Activated T-cell treated with anti-CD3 and anti-CD28 coated beads, Interleukin-2, amount 50 U/mL, for 4 hours (primary cell): ENCODE results near the gene GABBR1. TPM values are rescaled to one million over a fixed set of nuclear protein-coding genes. Genes with fewer than 3 reads are reported as not detected.
"Not testable (repeated sequence)": the region's sequence is repeated elsewhere in the genome, so short reads cannot be mapped to it uniquely, and the experiment has no call there.

Experiments used
- ATAC-seq, 2 donors: fragments of 200-7000 bp; cut with Tn5 transposase; one replicate each; pipeline ENCODE4 v1.10.0; 2021
- DNase-seq: peaks from one replicate; pipeline ENCODE4 v3.0.0-alpha.2; 2020
- H3K27me3 Mint-ChIP-seq: one replicate; pipeline ENCODE4 v1.8.0; 2021; ENCODE audit warnings: low read depth, mixed read lengths
- H3K36me3 Mint-ChIP-seq: one replicate; pipeline ENCODE4 v1.8.0; 2022; ENCODE audit warnings: mixed read lengths; ENCODE audit not compliant: insufficient read depth
- H3K4me1 Mint-ChIP-seq: one replicate; pipeline ENCODE4 v1.8.0; 2021; ENCODE audit warnings: low read depth, mixed read lengths
- H3K4me3 Mint-ChIP-seq: one replicate; pipeline ENCODE4 v1.8.0; 2021; ENCODE audit warnings: mild to moderate bottlenecking, moderate library complexity, mixed read lengths
- H3K9me3 Mint-ChIP-seq: one replicate; pipeline ENCODE4 v1.8.0; 2021; ENCODE audit warnings: mixed read lengths
- total RNA-seq, 3 donors: library from RNA; stranded (reverse); gene quantifications; one replicate each; pipeline ENCODE4 v1.2.1, GENCODE V29; 2021

GABBR1 gene
- total RNA-seq, 3 donors from 2014 or later: 4.2 to 5.6 (median 4.7) TPM

DNA sequence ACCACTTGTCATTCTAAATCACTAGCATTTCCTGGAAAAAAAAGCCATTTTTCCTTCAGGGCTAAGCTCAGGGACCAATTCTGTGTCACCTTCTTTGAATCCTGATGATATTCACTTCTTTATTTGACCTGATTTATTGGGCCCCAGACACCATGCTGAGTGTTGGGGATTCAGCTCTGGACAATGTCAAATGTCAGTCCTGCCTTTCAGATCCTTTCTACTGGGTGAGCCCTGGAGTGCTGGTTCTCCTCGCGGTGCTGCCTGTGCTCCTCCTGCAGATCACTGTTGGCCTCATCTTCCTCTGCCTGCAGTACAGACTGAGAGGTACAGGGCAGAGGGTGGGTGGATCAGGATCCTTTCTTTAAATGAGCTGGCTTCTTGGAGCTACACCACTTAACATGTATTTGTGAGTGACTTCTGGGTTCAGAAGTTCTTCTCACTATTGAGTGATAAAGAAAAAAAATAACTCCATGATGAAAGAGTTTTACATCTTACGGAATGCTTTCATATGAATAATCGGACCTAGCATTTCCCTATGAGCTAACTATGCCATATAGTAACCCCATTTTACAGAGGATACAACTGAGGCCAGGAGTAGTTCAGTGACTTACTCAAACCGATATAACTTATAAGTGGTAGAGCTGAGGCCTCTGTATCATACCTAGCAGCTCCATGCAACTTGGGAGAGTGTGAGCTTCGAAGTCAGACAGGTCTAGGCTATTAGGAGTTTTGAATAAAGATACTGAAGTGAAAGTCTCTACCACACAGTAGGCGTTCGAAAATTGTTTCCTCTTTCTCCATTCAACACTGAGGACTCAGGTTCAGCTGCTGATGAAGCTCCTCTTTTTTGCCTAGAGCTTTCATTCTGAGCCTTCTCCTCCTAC lies 33.2 kb upstream of the GABBR1 start:
- H3K36me3 Mint-ChIP-seq: no peaks in the 10 kb centered on the region
- DNase-seq: no peak
- no peak for ATAC-seq
- H3K27me3 Mint-ChIP-seq: peaks cover 44% of the 10 kb centered on the region
- H3K4me3 Mint-ChIP-seq: no peak overlapping the region
- no peaks in the 10 kb centered on the region for H3K4me1 Mint-ChIP-seq
- no peaks in the 10 kb centered on the region for H3K9me3 Mint-ChIP-seq

DNA sequence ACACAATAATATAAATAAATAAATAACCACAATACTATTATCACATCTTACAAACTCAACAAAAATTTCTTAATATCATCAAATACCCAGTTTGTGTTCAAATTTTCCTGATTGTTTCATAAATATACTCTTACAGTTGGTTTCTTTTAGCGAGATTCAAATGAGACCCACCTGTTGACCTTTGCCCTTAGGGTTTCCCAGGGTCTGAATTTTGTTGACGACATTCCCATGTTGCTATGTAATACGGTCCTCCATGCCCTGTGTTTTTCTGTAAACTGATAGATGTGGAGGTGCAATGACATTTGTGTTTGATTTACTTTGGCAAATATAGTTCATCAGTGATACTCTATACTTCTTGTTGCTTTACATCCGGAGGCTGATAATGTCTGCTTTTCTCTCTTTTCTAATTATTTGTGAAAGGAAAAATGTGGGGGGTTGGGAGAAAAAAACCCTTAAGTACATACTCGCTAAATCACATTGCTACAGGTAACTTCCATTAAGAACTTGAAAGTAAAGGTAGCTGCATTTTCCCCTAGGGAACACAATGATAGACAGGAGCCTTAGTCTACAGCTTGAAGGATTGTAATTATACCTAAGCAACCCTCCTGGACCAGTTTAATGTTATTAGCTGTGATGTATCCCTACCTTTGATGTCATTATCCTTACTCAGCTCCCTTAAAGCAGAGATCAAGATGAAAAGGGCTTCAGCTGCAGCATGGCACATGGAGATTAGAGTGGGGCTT lies 30.5 kb upstream of the GABBR1 start:
- no peaks in the 10 kb centered on the region for H3K4me1 Mint-ChIP-seq

DNA sequence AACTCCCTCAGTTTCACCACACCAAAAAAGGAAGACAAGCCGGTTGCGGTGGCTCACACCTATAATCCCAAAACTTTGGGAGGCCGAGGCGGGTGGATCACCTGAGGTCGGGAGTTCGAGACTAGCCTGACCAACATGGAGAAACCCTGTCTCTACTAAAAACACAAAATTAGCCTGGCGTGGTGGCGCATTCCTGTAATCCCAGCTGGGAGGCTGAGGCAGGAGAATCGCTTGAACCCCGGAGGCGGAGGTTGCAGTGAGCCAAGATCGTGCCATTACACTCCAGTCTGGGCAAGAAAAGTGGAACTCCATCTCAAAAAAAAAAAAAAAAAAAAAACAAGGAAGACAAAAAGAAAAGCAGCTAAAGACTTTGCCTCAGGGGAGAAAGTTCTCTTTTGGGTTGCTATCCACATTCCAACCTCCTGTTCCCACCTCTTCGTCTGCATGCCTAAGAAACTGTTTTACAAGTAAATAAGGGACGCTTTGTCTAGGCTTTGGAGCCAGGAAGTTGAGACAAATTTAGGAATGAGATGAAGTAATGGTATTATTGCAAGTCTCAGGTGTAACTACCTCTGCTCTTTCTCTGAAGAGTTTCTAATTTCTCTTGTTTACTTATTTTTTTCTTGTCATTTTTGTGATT lies 28.6 kb upstream of the GABBR1 start:
- not testable (repeated sequence) for H3K4me3 Mint-ChIP-seq, H3K4me1 Mint-ChIP-seq, H3K36me3 Mint-ChIP-seq, H3K9me3 Mint-ChIP-seq, ATAC-seq, DNase-seq
- H3K27me3 Mint-ChIP-seq: peaks cover 54% of the 10 kb centered on the region

More for the DNA sequence above, 30.5 kb upstream of the GABBR1 start:
- H3K27me3 Mint-ChIP-seq: peaks cover 51% of the 10 kb centered on the region
- ATAC-seq (no peak), DNase-seq (no peak)
- H3K9me3 Mint-ChIP-seq: no peaks in the 10 kb centered on the region
- no peaks in the 10 kb centered on the region for H3K36me3 Mint-ChIP-seq
- no peak overlapping the region for H3K4me3 Mint-ChIP-seq

DNA sequence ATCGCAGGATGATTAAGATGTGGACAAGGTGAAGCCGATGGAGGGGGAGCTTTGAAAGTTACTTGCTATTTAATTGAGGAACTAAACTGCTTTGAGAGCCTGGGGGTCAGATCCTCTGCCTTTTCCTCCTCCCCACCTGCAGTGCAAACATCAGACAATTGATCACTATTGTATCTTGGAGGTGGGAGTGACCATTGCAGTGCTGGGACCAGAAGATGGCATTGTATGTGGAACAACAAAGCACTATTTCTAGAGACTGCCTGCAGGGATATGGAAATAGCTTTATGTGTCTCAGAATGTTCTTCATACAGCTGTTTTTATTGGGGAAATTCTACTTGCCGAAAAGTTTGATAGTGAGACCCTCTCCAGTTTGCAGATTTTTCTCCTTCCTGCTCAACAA lies 28.1 kb upstream of the GABBR1 start:
- Mint-ChIP-seq H3K27me3 (peaks cover 52% of the 10 kb centered on the region), H3K36me3 (no peaks in the 10 kb centered on the region), H3K4me1 (no peaks in the 10 kb centered on the region), H3K9me3 (no peaks in the 10 kb centered on the region), H3K4me3 (no peak overlapping the region)
- ATAC-seq (no peak), DNase-seq (no peak)

DNA sequence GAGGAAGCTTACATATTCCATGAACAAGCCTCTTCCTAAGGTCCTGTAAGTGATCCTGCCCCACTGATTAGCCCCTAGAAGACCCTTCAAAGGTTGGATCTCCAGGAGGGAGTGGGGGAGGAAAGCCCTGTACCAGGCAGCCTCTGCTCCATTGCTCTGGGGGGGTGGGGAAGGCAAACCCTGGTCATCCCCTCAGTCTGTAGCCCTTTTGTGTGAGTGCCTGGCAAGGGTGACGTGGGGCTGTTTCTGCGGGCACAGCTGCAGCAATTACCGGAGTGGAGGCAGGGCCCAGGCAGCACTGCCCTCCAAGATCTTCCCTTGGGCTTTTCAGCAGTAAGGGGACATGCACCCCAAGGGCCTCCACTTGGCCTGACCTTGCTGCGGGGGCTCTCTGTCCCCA lies 23.8 kb upstream of the GABBR1 start, which contains the start of gene MOG:
Gene MOG (plus strand): TSS at position 295 of the 400 bp plus-strand sequence. CDS start 118 bp downstream, outside the sequence.
- peaks cover 45% of the 10 kb centered on the region for H3K27me3 Mint-ChIP-seq

DNA sequence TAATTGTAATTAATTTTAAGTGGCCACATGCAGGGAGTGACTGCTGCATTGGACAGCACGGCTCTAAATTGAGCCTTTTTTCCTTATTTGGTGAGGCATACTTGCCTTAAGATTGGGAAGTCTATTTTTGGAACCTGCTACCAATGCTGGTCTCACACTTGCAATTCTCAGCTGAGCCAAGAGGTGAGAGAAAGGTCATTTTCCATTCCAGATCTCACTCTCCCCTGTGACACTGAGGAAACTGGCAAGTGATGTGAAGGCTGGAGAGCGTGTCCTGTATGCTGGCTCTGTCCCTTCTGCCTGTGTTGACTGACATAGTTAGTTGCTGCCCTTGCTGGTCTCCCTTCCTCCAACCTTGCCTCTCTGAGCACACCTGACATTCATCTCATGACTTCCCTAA lies 23.2 kb upstream of the GABBR1 start:
- Mint-ChIP-seq H3K4me1 (peaks cover 4% of the 10 kb centered on the region), H3K4me3 (no peak overlapping the region), H3K36me3 (no peaks in the 10 kb centered on the region), H3K9me3 (no peaks in the 10 kb centered on the region), H3K27me3 (peaks cover 38% of the 10 kb centered on the region)
- DNase-seq (no peak), ATAC-seq (no peak)

More for the DNA sequence above, 23.8 kb upstream of the GABBR1 start, which contains the start of gene MOG:
- Mint-ChIP-seq H3K9me3 (no peaks in the 10 kb centered on the region), H3K36me3 (no peaks in the 10 kb centered on the region), H3K4me3 (no peak within 1 kb of the TSS), H3K4me1 (peaks cover under 1% of the 10 kb centered on the region)
- ATAC-seq: no peak
- no peak for DNase-seq

DNA sequence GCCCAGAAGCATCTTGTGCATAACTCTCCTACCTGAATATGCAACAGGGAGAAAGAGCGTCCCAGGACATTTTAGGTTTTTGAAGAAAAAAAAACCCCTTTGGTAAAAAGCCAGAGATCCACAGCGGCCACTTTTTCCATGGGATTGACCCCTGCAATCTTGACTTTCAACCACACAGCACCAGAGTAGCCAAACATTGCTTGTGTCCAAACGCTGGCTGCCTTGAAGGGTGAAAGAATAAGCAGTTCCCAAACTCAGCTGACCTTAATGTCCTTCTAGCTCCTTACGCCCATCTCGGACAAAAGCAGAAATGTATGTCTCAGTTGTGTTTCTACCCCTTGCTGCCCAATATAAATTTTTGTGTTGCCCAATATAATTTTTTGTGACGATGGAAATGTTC lies 22.7 kb upstream of the GABBR1 start:
- no peaks in the 10 kb centered on the region for H3K9me3 Mint-ChIP-seq
- ATAC-seq (no peak), DNase-seq (no peak)
- peaks cover 4% of the 10 kb centered on the region for H3K4me1 Mint-ChIP-seq
- no peak overlapping the region for H3K4me3 Mint-ChIP-seq
- peaks cover 33% of the 10 kb centered on the region for H3K27me3 Mint-ChIP-seq
- no peaks in the 10 kb centered on the region for H3K36me3 Mint-ChIP-seq

DNA sequence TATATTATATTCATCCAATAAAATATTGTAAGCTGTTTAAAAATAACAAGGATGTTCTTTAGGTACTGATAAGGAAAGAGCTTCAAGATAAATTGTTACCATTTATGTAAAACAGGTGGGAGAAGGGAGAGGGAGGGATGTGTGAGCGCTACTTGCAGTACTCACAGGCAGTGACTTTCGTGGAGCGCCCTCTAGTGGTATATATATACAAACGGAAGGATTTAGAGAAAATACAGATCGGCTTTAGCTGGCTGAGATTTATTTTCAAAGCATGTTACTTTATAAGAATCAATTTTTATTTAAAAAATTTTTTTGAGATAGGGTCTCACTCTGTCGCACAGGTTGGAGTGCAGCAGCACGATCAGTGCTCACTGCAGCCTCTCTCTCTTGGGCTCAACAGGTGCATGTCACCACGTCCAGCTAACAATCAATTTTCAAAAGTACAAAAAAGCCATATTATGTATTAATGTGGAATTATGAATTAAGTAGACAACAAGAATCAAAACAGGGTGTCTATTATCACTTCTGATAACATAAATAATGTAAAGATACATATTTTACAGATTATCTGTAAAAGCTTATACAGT lies 20.6 kb upstream of the GABBR1 start:
- no peak for ATAC-seq
- Mint-ChIP-seq H3K36me3 (no peaks in the 10 kb centered on the region), H3K4me1 (peaks cover 10% of the 10 kb centered on the region), H3K9me3 (no peaks in the 10 kb centered on the region), H3K4me3 (no peak overlapping the region), H3K27me3 (peaks cover 22% of the 10 kb centered on the region)
- peak; percentile 22 for DNase-seq

DNA sequence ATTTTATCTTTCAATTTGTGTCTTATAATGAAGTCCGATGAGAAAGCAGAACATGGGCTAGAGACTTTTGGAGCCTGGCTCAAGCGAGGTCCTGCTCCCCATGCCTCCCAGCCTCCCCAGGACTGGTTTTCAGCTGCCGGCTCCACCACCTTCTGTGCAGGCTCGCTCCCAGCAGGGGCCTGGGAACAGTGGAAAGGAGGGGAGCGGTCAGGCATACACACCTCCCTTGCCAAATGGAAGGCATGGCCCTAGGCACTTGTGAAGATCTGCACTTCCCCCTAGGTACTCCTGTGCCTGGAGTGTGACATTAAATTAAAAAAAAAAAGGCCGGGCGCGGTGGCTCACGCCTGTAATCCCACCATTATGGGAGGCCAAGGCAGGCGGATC lies 19.2 kb upstream of the GABBR1 start:
- H3K27me3 Mint-ChIP-seq: peaks cover 13% of the 10 kb centered on the region
- DNase-seq (no peak), ATAC-seq (no peak)
- no peak overlapping the region for H3K4me3 Mint-ChIP-seq
- H3K9me3 Mint-ChIP-seq: no peaks in the 10 kb centered on the region
- no peaks in the 10 kb centered on the region for H3K36me3 Mint-ChIP-seq
- peaks cover 10% of the 10 kb centered on the region for H3K4me1 Mint-ChIP-seq

DNA sequence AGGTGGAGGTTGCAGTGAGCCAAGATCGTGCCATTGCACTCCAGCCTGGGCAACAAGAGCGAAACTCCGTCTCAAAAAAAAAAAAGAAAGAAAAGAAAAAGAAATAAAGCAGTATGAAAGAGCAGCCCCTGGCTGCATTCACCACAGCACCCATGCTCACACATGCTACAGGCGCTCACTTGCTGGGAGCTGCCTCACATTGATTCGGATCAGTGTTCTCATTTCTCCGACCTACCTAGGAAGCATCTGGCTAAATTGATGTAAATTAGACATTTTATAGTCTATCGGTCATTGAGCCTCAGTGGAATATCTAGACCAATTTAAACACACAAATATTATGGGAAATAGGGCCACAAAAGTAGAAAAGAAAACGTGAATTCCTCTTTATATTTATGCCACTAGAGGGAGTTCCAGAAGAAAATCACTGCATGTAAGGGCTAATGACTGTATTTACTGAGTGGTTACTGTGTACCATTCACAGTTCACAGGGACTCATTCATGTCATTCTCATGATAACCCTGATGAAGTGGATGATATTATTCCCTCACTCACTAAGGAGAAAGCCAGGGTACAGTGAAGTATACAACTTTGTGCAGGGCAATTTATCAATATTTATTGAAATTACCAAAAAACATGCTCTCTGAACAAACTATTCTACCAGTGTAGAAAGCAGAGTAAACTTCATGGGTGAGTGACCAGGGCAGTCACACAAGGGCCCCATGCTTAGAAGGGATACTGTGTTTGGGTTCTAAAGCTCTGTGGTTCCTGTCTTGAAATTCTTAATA lies 18.6 kb upstream of the GABBR1 start:
- peaks cover 11% of the 10 kb centered on the region for H3K27me3 Mint-ChIP-seq
- peaks cover 10% of the 10 kb centered on the region for H3K4me1 Mint-ChIP-seq
- no peaks in the 10 kb centered on the region for H3K9me3 Mint-ChIP-seq
- no peak overlapping the region for H3K4me3 Mint-ChIP-seq
- no peak for DNase-seq
- no peak for ATAC-seq
- no peaks in the 10 kb centered on the region for H3K36me3 Mint-ChIP-seq

DNA sequence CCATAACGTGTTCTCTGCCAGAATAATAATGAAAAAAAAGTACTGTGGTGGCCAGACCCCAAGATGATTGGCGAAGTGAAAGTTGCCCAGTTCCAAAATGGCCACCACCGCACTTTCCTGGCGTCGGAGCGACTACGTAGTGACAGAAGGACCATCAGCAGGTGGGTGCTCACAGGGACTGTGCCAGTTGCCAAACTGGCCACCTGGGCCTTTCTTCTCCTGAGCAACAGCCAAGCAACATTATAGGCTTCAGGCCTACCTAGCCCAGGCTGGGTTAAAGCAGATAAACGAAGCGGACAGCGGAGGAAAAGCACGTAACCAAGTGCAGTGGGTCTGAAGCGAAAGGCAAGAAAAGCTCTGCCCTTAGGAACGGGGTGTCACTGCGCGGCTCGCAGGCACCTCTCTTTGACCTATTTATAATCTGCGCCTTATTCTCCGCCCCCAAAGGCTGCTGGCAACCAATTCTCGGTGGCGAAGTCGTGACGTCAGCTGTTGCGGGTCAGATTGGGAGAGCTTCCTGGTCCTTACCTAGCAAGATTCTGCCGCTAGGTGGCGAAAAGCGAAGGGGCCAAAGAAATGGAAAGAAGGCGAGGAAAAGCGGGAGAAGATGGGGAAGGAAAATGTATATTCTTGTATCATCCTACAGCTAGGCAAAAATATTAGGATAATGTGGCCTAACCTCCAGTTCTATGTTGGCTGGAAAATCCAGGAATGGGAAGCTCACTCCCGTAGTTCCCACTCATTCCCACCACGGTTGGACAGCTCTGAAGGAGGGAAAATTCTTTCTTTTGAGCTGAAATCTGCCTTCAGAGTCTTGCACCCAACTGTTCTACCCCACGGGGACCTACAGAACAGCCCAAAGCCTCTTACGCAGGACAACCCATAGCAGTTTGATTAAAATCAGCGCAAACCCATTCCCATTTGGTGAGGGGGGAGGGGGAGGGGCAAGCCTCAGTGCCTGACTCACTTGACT lies 17.0 kb upstream of the GABBR1 start:
- Mint-ChIP-seq H3K4me3 (peak overlapping the region; percentile 93), H3K36me3 (no peaks in the 10 kb centered on the region)
- peak; percentile 98 to 99 for ATAC-seq

DNA sequence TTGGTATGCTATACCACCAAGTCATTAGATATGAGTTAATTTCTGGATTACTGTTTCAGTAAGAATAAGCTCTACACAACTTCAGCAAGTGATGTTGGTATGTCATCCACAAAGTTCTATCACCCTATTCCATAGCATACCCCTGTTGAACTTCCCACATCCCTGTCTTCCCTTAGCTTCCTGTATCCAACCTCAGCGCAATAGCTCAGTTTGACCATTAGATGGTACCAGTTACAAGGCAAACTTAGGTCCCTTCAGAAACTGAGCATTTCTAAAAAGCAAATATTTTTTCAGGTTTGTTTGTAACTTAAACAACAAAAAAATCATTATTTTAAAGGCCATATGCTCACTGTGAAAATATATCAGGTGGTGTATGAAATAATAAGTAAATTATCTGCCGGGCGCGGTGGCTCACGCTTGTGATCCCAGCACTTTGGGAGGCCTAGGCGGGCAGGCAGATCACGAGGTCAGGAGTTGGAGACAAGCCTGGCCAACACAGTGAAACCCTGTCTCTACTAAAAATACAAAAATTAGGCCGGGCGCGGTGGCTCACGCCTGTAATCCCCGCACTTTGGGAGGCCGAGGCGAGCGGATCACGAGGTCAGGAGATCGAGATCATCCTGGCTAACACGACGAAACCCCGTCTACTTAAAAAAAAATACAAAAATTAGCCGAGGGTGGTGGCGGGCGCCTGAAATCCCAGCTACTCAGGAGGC lies 15.1 kb upstream of the GABBR1 start:
- no peaks in the 10 kb centered on the region for H3K27me3 Mint-ChIP-seq
- H3K36me3 Mint-ChIP-seq: no peaks in the 10 kb centered on the region
- DNase-seq: no peak
- ATAC-seq: no peak
- no peaks in the 10 kb centered on the region for H3K9me3 Mint-ChIP-seq
- H3K4me1 Mint-ChIP-seq: peaks cover 10% of the 10 kb centered on the region
- no peak overlapping the region for H3K4me3 Mint-ChIP-seq

More for the DNA sequence above, 17.0 kb upstream of the GABBR1 start:
- Mint-ChIP-seq H3K4me1 (peaks cover 10% of the 10 kb centered on the region), H3K9me3 (no peaks in the 10 kb centered on the region), H3K27me3 (peaks cover 6% of the 10 kb centered on the region)
- peak; percentile 98 for DNase-seq
